Dermis blood vessel endothelial cell (primary cell): Measurements from ENCODE around the gene SLC2A13. TPM values are rescaled to one million over a fixed set of nuclear protein-coding genes. Genes with fewer than 3 reads are reported as not detected.

Experiments
- DNase-seq: peaks from one replicate; pipeline ENCODE4 v3.0.0; 2010
- total RNA-seq: library from RNA; depleted of rRNA; stranded (reverse); fragments of >200 nt; gene quantifications from 2 replicates; pipeline ENCODE4 v1.2.3, GENCODE V29; 2014

The SLC2A13 gene
- total RNA-seq, 1 donor from 2014 or later: 6.5 TPM

- DNase-seq: peak; percentile 54
These were observed 115.5 kb downstream of the SLC2A13 start for GRCh38 chr12:39990122-39991101.

- no peak for DNase-seq
These were observed 116.4 kb downstream of the SLC2A13 start for GRCh38 chr12:39989501-39989900.

- no peak for DNase-seq
These were observed 117.3 kb downstream of the SLC2A13 start for GRCh38 chr12:39988574-39988973.

GRCh38 chr12:39986674-39987073, 119.2 kb downstream of the SLC2A13 start:
- DNase-seq: no peak

- DNase-seq: no peak
These were observed 121.2 kb downstream of the SLC2A13 start for GRCh38 chr12:39984670-39985069.

GRCh38 chr12:39975374-39975918, 130.4 kb downstream of the SLC2A13 start:
- no peak for DNase-seq

- no peak for DNase-seq
These were observed 133.8 kb downstream of the SLC2A13 start for GRCh38 chr12:39972119-39972518.

GRCh38 chr12:39971348-39971747, 134.5 kb downstream of the SLC2A13 start:
- no peak for DNase-seq

- DNase-seq: no peak
These were observed 139.2 kb downstream of the SLC2A13 start for GRCh38 chr12:39966721-39967120.

GRCh38 chr12:39966256-39966655, 139.6 kb downstream of the SLC2A13 start:
- DNase-seq: no peak

GRCh38 chr12:39959467-39959866, 146.4 kb downstream of the SLC2A13 start:
- DNase-seq: no peak

GRCh38 chr12:39959031-39959430, 146.8 kb downstream of the SLC2A13 start:
- DNase-seq: no peak

- no peak for DNase-seq
These were observed 147.5 kb downstream of the SLC2A13 start for GRCh38 chr12:39958377-39958776.

GRCh38 chr12:39956725-39957124, 149.2 kb downstream of the SLC2A13 start:
- DNase-seq: no peak

- no peak for DNase-seq
These were observed 159.3 kb downstream of the SLC2A13 start for GRCh38 chr12:39946361-39947280.

GRCh38 chr12:39937119-39937518, 168.8 kb downstream of the SLC2A13 start:
- no peak for DNase-seq

- no peak for DNase-seq
These were observed 170.0 kb downstream of the SLC2A13 start for GRCh38 chr12:39935839-39936238.

GRCh38 chr12:39935275-39935674, 170.6 kb downstream of the SLC2A13 start:
- no peak for DNase-seq

- no peak for DNase-seq
These were observed 174.0 kb downstream of the SLC2A13 start for GRCh38 chr12:39931857-39932256.

- DNase-seq: no peak
These were observed 174.7 kb downstream of the SLC2A13 start for GRCh38 chr12:39931231-39931630.

GRCh38 chr12:39930101-39930500, 175.8 kb downstream of the SLC2A13 start:
- no peak for DNase-seq

GRCh38 chr12:39928181-39928899, 177.5 kb downstream of the SLC2A13 start:
- no peak for DNase-seq
